Measurements from ENCODE around the gene COX20.

DNA sequence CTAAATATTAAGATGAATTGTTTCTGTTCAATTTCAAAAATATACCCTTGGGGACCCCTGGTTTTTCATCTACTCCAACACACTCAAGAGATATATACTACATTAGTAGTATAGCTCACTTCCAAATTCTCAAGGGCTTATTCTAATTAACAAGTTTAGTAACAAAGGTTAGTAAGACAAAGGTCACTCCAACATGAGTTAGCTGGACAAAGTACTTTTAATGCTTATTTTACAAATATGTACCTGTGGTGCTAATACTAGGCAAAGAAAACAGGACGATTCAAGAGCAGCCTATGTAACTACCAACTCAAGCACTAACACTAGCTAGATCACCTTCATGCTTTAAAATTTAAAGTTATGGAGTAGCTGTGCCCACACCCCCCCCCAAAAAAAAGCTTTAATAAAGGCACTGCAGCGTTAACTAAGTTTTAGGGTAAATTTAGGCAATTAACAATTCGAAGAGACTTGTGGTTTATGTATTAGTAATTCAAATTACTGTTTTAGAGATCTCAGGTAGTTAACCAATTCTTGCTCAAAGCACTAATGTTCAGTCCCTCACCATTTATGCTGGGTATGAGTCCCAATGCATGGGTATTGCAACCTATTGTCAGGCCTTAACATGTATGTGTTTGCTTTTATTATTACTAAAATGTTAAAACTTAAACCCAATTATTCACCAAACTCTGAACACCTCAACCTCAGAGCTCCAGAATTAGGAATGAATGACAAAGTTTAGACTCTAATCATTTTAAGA lies 14.8 kb downstream of the COX20 start:
- no peak for TF ChIP-seq TAF1 (IDR thresholded peaks at IDR 0.05; ENCODE audit: borderline replicate concordance, insufficient read depth, low read length)
- TF ChIP-seq REST (IDR thresholded peaks at IDR 0.05; ENCODE audit: insufficient read depth in 1 of 2, low read depth in 2 of 2, low read length in 2 of 2), result no peak
- no peak; the same call in 1 of the 2 replicates for TF ChIP-seq POLR2AphosphoS5 (IDR thresholded peaks at IDR 0.05; ENCODE audit: low read depth, low read length)
- TF ChIP-seq SIN3A (IDR thresholded peaks at IDR 0.05; ENCODE audit: borderline replicate concordance, insufficient read depth, low read length), result no peak
